Hematopoietic multipotent progenitor cell treated with erythropoietin and hydrocortisone succinate and interleukin-3 and kit ligand, for 17 days (in vitro differentiated cells): ENCODE measurements around the gene SPACA4.

Source experiments
- DNase-seq: peaks from one replicate; pipeline ENCODE4 v3.0.0-alpha.2; 2015; ENCODE audit warnings: low spot score

Gene SPACA4

GRCh38 chr19:48651683-48652048, 45.1 kb downstream of the SPACA4 start:
- no peak for DNase-seq

- no peak for DNase-seq
Measured at GRCh38 chr19:48654299-48655059, 47.9 kb downstream of the SPACA4 start.

- DNase-seq = no peak
Measured at GRCh38 chr19:48656840-48657474, 50.4 kb downstream of the SPACA4 start.
